Choroid plexus epithelial cell (primary cell): ENCODE data around the gene RUBCN.
A peak's percentile ranks its signal among the peaks of the same experiment; 100 is the strongest.
"Not testable (repeated sequence)": the region's sequence is repeated elsewhere in the genome, so short reads cannot be mapped to it uniquely, and the experiment has no call there.

ENCODE experiments used
- DNase-seq: peaks from one replicate; pipeline ENCODE4 v3.0.0-alpha.2; 2010; ENCODE audit warnings: low read depth
- H3K4me3 ChIP-seq: 2 replicates; pipeline ENCODE4 v1.5.1; 2011; ENCODE audit warnings: low read depth, mild to moderate bottlenecking, control low read depth, low read length, moderate library complexity
- CTCF ChIP-seq: conservative IDR thresholded peaks from 2 replicates; pipeline ENCODE4 v1.5.1; 2011; ENCODE audit warnings: low read depth, mild to moderate bottlenecking, control low read depth, inconsistent platforms, low read length, moderate library complexity

Gene RUBCN

GRCh38 chr3:197631989-197632388, 104.7 kb downstream of the RUBCN start:
- H3K4me3 ChIP-seq, DNase-seq: not testable (repeated sequence)
- TF ChIP-seq CTCF: peak; percentile 43

DNA sequence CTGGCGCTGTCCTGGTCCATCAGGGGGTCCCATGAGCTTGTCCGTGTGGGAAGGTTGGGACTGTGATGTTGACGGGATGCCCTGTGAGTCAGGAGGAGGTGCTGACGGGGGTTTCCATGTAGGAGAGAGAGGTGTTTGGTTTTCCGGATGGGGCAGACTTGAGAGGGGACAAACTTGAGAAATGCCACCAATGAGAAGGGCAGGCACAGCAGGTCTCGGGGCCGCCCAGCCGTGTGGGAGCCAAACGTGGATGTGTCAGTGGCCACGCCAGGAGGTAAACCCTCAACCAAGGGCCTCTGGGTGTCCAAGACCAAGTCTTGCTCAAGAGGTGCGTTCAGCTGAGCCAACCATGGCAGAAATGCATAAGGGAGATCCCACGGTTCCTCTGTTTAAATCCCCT, 105.9 kb downstream of the RUBCN start:
- not testable (repeated sequence) for DNase-seq, H3K4me3 ChIP-seq

DNA sequence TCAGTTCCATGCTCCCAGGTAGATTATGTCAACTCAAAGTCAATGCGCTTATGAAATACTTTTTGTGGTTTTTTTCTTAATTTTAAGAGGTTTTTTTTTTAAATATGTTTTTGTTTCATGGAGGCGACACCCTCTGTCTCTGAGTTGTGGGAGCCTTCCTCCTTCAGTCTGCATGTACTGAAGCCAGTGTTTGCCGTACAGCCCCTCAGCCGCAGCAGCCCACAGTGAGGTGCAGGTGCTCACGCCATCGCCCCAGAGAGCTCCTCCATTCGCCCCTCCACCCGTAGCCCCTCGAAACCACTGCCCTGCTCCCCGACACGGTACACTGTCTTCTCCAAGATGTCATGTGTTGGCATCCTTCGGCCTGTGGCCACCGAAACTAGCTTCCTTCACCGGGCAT, 107.4 kb downstream of the RUBCN start:
- DNase-seq, H3K4me3 ChIP-seq: not testable (repeated sequence)

DNA sequence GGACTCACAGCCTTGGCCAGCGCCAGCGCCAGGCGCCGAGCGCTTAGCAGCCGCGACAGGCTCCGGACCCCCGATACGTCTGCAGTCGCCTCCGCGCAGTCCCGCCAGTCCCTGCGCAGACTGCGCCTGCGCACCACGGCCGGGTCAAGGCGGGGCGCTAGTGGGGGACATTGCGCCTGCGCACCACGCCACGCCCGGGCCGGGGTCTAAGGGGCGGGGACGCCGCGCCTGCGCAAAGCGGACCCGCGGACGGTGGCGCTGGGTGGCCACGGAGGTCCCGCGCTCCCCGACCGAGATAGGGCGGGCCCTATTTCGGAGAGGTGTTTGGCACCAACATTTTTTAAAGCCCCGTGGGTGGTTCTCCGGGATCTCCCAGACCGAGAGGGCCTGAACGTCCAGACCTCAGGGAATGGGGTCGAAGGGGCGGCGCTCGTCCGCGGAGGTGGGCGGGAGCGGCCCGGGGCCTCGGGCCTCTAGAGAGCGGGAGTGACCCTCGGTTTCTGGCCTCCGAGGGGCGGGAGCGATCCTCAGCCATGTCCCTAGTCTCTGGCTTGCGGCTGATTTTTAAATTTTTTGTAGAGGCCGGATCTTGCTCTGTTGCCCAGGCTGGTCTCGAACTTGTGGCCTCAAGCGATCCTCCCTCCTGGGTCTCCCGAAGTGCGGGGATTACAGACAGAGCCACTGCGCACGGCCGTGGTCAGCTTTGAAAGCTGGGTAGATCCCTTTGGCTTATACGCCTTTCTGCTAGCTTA, 108.8 kb downstream of the RUBCN start:
- DNase-seq: peak; percentile 68
- peak overlapping the region; percentile 65 for H3K4me3 ChIP-seq

DNA sequence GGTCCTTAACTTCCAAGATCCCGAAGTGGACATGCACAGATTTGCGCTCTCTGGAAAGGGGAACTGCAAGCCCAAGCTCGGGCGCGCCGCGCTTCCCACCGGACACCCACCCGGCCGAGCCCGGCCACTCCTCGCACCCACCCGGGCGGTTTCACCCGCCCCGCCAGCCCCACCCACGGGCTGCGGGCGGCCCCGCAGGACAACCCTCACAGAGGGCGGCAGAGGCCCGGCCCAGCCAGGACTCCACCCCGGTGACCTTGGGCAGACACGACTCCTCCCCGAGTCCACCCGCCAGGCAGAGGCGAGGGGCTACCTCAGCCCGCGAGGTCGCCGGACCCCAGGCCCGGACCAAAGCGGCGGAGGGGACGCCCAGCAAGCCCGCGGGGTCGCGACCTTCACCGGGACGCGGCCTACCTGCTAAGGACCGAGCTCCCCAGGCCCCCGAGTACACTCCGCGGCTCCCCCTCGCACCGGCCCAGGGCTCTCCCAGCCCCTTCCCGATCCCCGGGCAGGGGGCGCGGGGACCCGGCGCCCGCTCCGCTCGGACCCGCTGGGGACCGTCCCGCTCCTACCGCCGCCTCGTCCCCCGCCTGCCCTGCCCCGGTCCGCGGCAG, 109.4 kb downstream of the RUBCN start:
- H3K4me3 ChIP-seq: peak overlapping the region; percentile 65
- not testable (repeated sequence) for DNase-seq

DNA sequence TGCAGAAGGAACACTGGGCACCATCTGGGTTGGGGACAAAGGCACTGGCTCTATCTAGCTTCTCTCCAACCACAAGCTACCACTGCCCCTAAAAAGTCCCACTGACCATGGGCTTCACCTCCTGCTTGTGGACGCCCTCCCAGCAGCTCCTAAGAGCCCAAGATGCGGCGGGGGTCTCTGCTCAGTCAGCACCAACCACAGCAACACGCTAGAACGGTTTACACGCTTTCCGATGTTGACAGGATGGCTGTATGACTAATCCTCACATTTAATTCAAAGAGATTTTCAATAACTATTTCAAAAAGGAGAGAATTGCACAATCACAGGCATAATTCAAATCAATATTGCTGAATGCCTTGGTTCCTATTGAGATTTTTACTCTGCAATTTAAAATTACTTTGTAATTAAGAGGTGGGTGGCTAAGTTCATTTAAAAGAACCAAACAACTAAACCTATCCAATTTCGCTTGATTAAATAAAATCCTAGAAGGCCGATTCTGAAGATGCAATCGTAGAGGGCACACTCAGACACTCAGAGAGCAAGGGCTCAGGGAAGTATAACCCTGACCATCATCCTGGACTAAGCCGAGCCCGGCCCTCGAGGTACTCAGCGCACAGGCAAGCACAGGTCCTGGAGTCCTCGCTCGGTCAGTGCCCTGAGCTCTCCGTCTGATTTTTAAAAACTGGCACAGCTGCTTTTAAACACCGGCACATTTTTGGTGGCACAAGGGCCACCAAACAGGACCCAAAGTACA, 110.1 kb downstream of the RUBCN start:
- DNase-seq: not testable (repeated sequence)
- peak overlapping the region; percentile 52 for H3K4me3 ChIP-seq

DNA sequence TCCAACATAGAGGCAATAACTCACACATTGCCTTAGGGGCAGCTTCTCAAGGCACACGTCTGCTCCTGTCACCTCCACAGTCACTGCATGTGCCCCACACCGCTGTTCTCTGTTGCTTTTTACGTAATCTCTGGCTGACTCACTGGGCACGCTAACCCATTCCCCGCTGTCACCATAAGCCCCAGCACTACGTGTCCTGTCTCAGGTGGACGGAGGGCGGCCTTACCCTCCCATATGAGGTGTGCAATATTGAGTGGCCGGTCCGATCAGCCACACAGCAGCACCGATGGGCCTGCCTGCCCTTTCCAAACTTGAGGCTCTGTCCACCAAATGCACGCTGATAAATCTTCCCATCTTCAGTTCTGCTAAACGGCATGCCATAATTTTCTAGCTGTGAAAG, 115.2 kb downstream of the RUBCN start:
- DNase-seq, H3K4me3 ChIP-seq: not testable (repeated sequence)
